HEK293 (cell line): ENCODE data around the gene GCSAM.
A peak's percentile ranks its signal among the peaks of the same experiment; 100 is the strongest.

Source experiments
- BCL11A ChIP-seq: fragments of 450-650 bp; formaldehyde crosslinking; IDR thresholded peaks from 2 replicates; pipeline ENCODE4 v1.5.1; 2016; ENCODE audit warnings: low read depth, missing biosample characterization, missing genetic modification characterization
- IKZF3 ChIP-seq: fragments of 450-650 bp; IDR thresholded peaks from 2 replicates; pipeline ENCODE4 v1.5.0; 2018; ENCODE audit warnings: missing biosample characterization, mild to moderate bottlenecking, missing genetic modification characterization, moderate library complexity
- KLF7 ChIP-seq: fragments of 450-650 bp; formaldehyde crosslinking; IDR thresholded peaks from 2 replicates; pipeline ENCODE4 v1.5.1; 2016; ENCODE audit warnings: missing biosample characterization, missing genetic modification characterization, borderline replicate concordance
- KLF9 ChIP-seq: fragments of 450-650 bp; formaldehyde crosslinking; IDR thresholded peaks from 2 replicates; pipeline ENCODE4 v1.5.1; 2016; ENCODE audit warnings: missing biosample characterization, missing genetic modification characterization, low read depth
- PRDM2 ChIP-seq: fragments of 450-650 bp; formaldehyde crosslinking; IDR thresholded peaks from 2 replicates; pipeline ENCODE4 v1.5.1; 2016; ENCODE audit warnings: missing biosample characterization, missing genetic modification characterization, borderline replicate concordance
- SP2 ChIP-seq: fragments of 450-650 bp; formaldehyde crosslinking; IDR thresholded peaks from 2 replicates; pipeline ENCODE4 v1.5.1; 2016; ENCODE audit warnings: missing biosample characterization, missing genetic modification characterization
- TCF7L2 ChIP-seq: IDR thresholded peaks from 2 replicates; pipeline ENCODE4 v1.6.1; 2011; ENCODE audit warnings: low read depth, mild to moderate bottlenecking, inconsistent platforms, low read length, moderate library complexity, borderline replicate concordance
- YY1 ChIP-seq: fragments of 450-650 bp; formaldehyde crosslinking; IDR thresholded peaks from 2 replicates; pipeline ENCODE4 v1.5.1; 2018; ENCODE audit warnings: missing biosample characterization, missing genetic modification characterization
- YY2 ChIP-seq: fragments of 450-650 bp; formaldehyde crosslinking; IDR thresholded peaks from 2 replicates; pipeline ENCODE4 v1.5.1; 2016; ENCODE audit warnings: missing biosample characterization, missing genetic modification characterization
- ZBTB20 ChIP-seq: fragments of 450-650 bp; formaldehyde crosslinking; IDR thresholded peaks from 2 replicates; pipeline ENCODE4 v1.5.1; 2016; ENCODE audit warnings: missing biosample characterization, missing genetic modification characterization
- ZEB2 ChIP-seq: fragments of 450-650 bp; formaldehyde crosslinking; IDR thresholded peaks from 2 replicates; pipeline ENCODE4 v1.5.1; 2016; ENCODE audit warnings: missing biosample characterization, missing genetic modification characterization
- ZFP3 ChIP-seq: fragments of 450-650 bp; formaldehyde crosslinking; IDR thresholded peaks from 2 replicates; pipeline ENCODE4 v1.5.1; 2016; ENCODE audit warnings: low read depth, missing biosample characterization, missing genetic modification characterization
- ZFP69B ChIP-seq: fragments of 450-650 bp; formaldehyde crosslinking; IDR thresholded peaks from 2 replicates; pipeline ENCODE4 v1.5.1; 2016; ENCODE audit warnings: missing biosample characterization, missing genetic modification characterization
- ZNF112 ChIP-seq: fragments of 450-650 bp; formaldehyde crosslinking; IDR thresholded peaks from 2 replicates; pipeline ENCODE4 v1.5.0; 2017; ENCODE audit warnings: missing biosample characterization, missing genetic modification characterization
- ZNF121 ChIP-seq: fragments of 450-650 bp; formaldehyde crosslinking; IDR thresholded peaks from 2 replicates; pipeline ENCODE4 v1.5.1; 2016; ENCODE audit warnings: missing biosample characterization, missing genetic modification characterization
- ZNF146 ChIP-seq: fragments of 450-650 bp; formaldehyde crosslinking; IDR thresholded peaks from 2 replicates; pipeline ENCODE4 v1.5.1; 2016; ENCODE audit warnings: missing biosample characterization, missing genetic modification characterization
- ZNF155 ChIP-seq: fragments of 450-650 bp; formaldehyde crosslinking; IDR thresholded peaks from 2 replicates; pipeline ENCODE4 v1.5.1; 2016; ENCODE audit warnings: missing biosample characterization, missing genetic modification characterization
- ZNF16 ChIP-seq: fragments of 450-650 bp; formaldehyde crosslinking; IDR thresholded peaks from 2 replicates; pipeline ENCODE4 v1.5.1; 2016; ENCODE audit warnings: low read depth, missing biosample characterization, missing genetic modification characterization
- ZNF211 ChIP-seq: fragments of 450-650 bp; formaldehyde crosslinking; IDR thresholded peaks from 2 replicates; pipeline ENCODE4 v1.5.1; 2016; ENCODE audit warnings: low read depth, missing biosample characterization, missing genetic modification characterization
- ZNF239 ChIP-seq: fragments of 450-650 bp; formaldehyde crosslinking; IDR thresholded peaks from 2 replicates; pipeline ENCODE4 v1.5.1; 2016; ENCODE audit warnings: missing biosample characterization, missing genetic modification characterization
- ZNF341 ChIP-seq: fragments of 450-650 bp; formaldehyde crosslinking; IDR thresholded peaks from 2 replicates; pipeline ENCODE4; 2016; ENCODE audit warnings: low read depth, missing biosample characterization, missing genetic modification characterization
- ZNF391 ChIP-seq: fragments of 450-650 bp; formaldehyde crosslinking; IDR thresholded peaks from 2 replicates; pipeline ENCODE4 v1.5.1; 2016; ENCODE audit warnings: low read depth, missing biosample characterization, missing genetic modification characterization, borderline replicate concordance
- ZNF48 ChIP-seq: fragments of 450-650 bp; formaldehyde crosslinking; IDR thresholded peaks from 2 replicates; pipeline ENCODE4 v1.5.1; 2016; ENCODE audit warnings: missing biosample characterization, missing genetic modification characterization
- ZNF514 ChIP-seq: fragments of 450-650 bp; formaldehyde crosslinking; IDR thresholded peaks from 2 replicates; pipeline ENCODE4 v1.5.1; 2016; ENCODE audit warnings: missing biosample characterization, missing genetic modification characterization
- ZNF571 ChIP-seq: fragments of 450-650 bp; formaldehyde crosslinking; IDR thresholded peaks from 2 replicates; pipeline ENCODE4 v1.5.0; 2017; ENCODE audit warnings: missing biosample characterization, missing genetic modification characterization
- ZNF654 ChIP-seq: fragments of 450-650 bp; formaldehyde crosslinking; IDR thresholded peaks from 2 replicates; pipeline ENCODE4 v1.5.1; 2016; ENCODE audit warnings: low read depth, missing biosample characterization, missing genetic modification characterization
- ZXDB ChIP-seq: fragments of 450-650 bp; formaldehyde crosslinking; IDR thresholded peaks from 2 replicates; pipeline ENCODE4 v1.5.1; 2016; ENCODE audit warnings: missing biosample characterization, missing genetic modification characterization
- TF ChIP-seq, protein P1 (sequence below): fragments of 450-650 bp; IDR thresholded peaks from 2 replicates; pipeline ENCODE4 v1.5.1; 2018; ENCODE audit warnings: missing biosample characterization, missing genetic modification characterization
- TF ChIP-seq, protein P2 (sequence below): fragments of 450-650 bp; formaldehyde crosslinking; IDR thresholded peaks from 2 replicates; pipeline ENCODE4 v1.5.1; 2017; ENCODE audit warnings: missing biosample characterization, missing genetic modification characterization
- TF ChIP-seq, protein P3 (sequence below): fragments of 450-650 bp; formaldehyde crosslinking; IDR thresholded peaks from 2 replicates; pipeline ENCODE4 v1.5.1; 2017; ENCODE audit warnings: missing biosample characterization, missing genetic modification characterization

The GCSAM gene

GRCh38 chr3:112074616-112075497, 58.2 kb downstream of the GCSAM start (continued):
- TF ChIP-seq, protein P1, sequence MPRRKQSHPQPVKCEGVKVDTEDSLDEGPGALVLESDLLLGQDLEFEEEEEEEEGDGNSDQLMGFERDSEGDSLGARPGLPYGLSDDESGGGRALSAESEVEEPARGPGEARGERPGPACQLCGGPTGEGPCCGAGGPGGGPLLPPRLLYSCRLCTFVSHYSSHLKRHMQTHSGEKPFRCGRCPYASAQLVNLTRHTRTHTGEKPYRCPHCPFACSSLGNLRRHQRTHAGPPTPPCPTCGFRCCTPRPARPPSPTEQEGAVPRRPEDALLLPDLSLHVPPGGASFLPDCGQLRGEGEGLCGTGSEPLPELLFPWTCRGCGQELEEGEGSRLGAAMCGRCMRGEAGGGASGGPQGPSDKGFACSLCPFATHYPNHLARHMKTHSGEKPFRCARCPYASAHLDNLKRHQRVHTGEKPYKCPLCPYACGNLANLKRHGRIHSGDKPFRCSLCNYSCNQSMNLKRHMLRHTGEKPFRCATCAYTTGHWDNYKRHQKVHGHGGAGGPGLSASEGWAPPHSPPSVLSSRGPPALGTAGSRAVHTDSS (tag by site-specific recombination), result no peak
- TF ChIP-seq ZXDB (tag by site-specific recombination) (0 out of 2 replicates have a peak, but pooled peaks have one; percentile 30), ZEB2 (no peak), ZNF155 (tag by site-specific recombination) (no peak), IKZF3 (tag by site-specific recombination) (no peak), KLF7 (tag by site-specific recombination) (no peak), ZNF121 (no peak), ZNF112 (tag by site-specific recombination) (no peak), TCF7L2 (no peak), YY2 (tag by site-specific recombination) (no peak), SP2 (tag by site-specific recombination) (peak; percentile 27), ZNF391 (tag by site-specific recombination) (no peak), ZFP3 (tag by site-specific recombination) (no peak), ZNF514 (tag by site-specific recombination) (no peak), ZNF654 (tag by site-specific recombination) (no peak), ZFP69B (tag by site-specific recombination) (no peak), ZNF16 (tag by site-specific recombination) (no peak), YY1 (tag by site-specific recombination) (no peak), KLF9 (no peak), ZNF239 (no peak), ZBTB20 (tag by site-specific recombination) (peak; percentile 86), ZNF146 (tag by site-specific recombination) (no peak), BCL11A (tag by site-specific recombination) (no peak), ZNF571 (tag by site-specific recombination) (no peak), ZNF341 (tag by site-specific recombination) (peak; percentile 89), ZNF211 (tag by site-specific recombination) (no peak), PRDM2 (tag by site-specific recombination) (no peak), ZNF48 (tag by site-specific recombination) (no peak)
- TF ChIP-seq, protein P2, sequence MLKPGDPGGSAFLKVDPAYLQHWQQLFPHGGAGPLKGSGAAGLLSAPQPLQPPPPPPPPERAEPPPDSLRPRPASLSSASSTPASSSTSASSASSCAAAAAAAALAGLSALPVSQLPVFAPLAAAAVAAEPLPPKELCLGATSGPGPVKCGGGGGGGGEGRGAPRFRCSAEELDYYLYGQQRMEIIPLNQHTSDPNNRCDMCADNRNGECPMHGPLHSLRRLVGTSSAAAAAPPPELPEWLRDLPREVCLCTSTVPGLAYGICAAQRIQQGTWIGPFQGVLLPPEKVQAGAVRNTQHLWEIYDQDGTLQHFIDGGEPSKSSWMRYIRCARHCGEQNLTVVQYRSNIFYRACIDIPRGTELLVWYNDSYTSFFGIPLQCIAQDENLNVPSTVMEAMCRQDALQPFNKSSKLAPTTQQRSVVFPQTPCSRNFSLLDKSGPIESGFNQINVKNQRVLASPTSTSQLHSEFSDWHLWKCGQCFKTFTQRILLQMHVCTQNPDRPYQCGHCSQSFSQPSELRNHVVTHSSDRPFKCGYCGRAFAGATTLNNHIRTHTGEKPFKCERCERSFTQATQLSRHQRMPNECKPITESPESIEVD (tag by site-specific recombination), result peak; percentile 53
- TF ChIP-seq, protein P3, sequence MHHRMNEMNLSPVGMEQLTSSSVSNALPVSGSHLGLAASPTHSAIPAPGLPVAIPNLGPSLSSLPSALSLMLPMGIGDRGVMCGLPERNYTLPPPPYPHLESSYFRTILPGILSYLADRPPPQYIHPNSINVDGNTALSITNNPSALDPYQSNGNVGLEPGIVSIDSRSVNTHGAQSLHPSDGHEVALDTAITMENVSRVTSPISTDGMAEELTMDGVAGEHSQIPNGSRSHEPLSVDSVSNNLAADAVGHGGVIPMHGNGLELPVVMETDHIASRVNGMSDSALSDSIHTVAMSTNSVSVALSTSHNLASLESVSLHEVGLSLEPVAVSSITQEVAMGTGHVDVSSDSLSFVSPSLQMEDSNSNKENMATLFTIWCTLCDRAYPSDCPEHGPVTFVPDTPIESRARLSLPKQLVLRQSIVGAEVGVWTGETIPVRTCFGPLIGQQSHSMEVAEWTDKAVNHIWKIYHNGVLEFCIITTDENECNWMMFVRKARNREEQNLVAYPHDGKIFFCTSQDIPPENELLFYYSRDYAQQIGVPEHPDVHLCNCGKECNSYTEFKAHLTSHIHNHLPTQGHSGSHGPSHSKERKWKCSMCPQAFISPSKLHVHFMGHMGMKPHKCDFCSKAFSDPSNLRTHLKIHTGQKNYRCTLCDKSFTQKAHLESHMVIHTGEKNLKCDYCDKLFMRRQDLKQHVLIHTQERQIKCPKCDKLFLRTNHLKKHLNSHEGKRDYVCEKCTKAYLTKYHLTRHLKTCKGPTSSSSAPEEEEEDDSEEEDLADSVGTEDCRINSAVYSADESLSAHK, result no peak
